ENCODE measurements around the gene C17orf75.

Gene C17orf75

DNA sequence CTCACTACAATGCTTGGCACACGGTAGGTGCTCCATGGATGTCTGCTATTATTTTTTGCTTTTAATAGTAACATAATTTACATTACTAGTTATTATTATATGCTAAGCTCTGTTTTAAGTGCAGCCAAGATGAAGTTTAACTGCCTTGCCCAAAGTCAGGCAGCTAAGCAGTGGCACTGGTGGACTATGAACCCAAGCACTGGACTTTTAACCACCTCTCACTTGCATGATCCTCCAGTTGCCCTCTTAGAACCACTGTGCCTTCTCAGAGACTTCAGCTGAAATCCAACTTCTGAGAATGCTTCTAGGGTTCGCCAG is 6.5 kb upstream of the C17orf75 start:
- no peak for DNase-seq (ENCODE audit: low read depth, low spot score)
- H3K4me3 ChIP-seq (ENCODE audit: low read depth, low read length): no peak overlapping the region
- POLR2A ChIA-PET: no interaction called here
- CTCF ChIA-PET: interaction anchor here (1.4 to 2.0 kb wide), 2 partner anchors 9 to 29 kb away, joined by 4 to 6 read pairs; no protein-coding TSS in a partner anchor
- TF ChIP-seq, protein P1, sequence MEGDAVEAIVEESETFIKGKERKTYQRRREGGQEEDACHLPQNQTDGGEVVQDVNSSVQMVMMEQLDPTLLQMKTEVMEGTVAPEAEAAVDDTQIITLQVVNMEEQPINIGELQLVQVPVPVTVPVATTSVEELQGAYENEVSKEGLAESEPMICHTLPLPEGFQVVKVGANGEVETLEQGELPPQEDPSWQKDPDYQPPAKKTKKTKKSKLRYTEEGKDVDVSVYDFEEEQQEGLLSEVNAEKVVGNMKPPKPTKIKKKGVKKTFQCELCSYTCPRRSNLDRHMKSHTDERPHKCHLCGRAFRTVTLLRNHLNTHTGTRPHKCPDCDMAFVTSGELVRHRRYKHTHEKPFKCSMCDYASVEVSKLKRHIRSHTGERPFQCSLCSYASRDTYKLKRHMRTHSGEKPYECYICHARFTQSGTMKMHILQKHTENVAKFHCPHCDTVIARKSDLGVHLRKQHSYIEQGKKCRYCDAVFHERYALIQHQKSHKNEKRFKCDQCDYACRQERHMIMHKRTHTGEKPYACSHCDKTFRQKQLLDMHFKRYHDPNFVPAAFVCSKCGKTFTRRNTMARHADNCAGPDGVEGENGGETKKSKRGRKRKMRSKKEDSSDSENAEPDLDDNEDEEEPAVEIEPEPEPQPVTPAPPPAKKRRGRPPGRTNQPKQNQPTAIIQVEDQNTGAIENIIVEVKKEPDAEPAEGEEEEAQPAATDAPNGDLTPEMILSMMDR (IDR thresholded peaks at IDR 0.05; ENCODE audit: insufficient read depth, low read length, missing control alignments): no peak

DNA sequence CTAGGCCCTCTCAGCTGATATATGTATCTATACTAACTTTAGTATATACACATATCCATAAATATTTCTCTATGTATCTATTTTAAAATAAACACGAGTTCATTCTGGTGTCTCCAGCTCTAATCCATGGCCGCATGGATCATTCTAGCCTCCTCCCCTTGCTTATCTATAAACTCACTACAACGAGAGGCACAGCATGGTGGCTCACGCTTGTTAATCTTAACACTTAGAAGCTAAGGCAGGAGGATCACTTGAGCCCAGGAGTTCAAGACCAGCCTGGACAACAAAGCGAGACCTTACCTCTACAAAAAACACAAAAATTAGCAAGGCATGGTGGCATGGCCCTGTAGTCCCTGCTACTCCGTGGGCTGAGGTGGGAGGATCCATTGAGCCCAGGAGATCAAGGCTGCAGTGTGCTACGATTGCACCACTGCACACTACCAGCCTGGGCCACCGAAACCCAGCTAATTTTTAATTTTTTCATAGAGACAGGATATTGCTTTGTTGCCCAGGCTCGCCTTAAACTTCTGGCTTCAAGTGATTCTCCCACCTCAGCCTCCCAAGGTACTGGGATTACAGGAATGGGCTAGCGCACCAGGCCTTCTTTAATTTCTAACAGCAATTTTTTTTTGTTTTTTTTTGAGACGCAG is 4.1 kb upstream of the C17orf75 start:
- no peak overlapping the region for H3K4me3 ChIP-seq (ENCODE audit: low read depth, low read length)
- DNase-seq (ENCODE audit: low read depth, low spot score): no peak
- TF ChIP-seq, protein P1 (IDR thresholded peaks at IDR 0.05; ENCODE audit: insufficient read depth, low read length, missing control alignments): no peak
- CTCF ChIA-PET: interaction anchor here (0.9 to 1.1 kb wide), 2 partner anchors 26 to 90 kb away, joined by 3 read pairs; no protein-coding TSS in a partner anchor
- POLR2A ChIA-PET: no interaction called here

DNA sequence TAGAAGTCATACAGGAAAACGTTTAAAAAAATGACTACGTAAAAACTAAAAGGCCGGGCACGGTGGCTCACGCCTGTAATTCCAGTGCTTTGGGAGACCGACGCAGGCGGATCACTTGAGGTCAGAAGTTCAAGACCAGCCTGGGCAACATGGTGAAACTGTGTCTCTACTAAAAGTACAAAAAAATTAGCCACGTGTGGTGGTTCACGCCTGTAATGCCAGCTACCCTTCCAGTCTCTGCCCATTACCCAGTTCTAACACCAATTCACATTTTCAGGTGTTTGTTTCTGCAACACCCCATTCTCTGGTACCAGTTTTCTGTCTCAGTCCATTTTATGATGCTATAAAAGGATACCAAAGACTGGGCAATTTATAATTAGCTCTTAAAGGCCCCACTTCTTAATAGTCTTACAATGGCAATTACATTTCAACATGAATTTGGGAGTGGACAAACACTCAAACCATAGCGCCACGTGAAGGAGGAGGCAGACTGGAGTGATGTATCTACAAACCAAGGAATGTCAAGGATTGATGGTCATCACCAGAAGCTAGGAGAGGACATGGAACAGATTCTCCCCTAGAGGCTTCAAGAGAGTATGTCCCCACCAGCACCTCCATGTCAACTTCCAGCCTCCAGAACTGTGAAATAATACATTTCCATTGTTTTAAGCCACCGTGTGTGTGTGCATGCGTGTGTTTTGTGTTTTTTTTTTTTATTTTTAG is 791 bp upstream of the C17orf75 start:
- H3K4me3 ChIP-seq (ENCODE audit: low read depth, low read length): peak overlapping the region; percentile 72; the same call in 1 of the 2 replicates
- no peak for DNase-seq (ENCODE audit: low read depth, low spot score)
- TF ChIP-seq, protein P1 (IDR thresholded peaks at IDR 0.05; ENCODE audit: insufficient read depth, low read length, missing control alignments): no peak
- CTCF ChIA-PET: interaction anchor here (1.0 kb wide), 1 partner anchor 89 kb away, joined by 3 read pairs; no protein-coding TSS in a partner anchor
- POLR2A ChIA-PET: no interaction called here

DNA sequence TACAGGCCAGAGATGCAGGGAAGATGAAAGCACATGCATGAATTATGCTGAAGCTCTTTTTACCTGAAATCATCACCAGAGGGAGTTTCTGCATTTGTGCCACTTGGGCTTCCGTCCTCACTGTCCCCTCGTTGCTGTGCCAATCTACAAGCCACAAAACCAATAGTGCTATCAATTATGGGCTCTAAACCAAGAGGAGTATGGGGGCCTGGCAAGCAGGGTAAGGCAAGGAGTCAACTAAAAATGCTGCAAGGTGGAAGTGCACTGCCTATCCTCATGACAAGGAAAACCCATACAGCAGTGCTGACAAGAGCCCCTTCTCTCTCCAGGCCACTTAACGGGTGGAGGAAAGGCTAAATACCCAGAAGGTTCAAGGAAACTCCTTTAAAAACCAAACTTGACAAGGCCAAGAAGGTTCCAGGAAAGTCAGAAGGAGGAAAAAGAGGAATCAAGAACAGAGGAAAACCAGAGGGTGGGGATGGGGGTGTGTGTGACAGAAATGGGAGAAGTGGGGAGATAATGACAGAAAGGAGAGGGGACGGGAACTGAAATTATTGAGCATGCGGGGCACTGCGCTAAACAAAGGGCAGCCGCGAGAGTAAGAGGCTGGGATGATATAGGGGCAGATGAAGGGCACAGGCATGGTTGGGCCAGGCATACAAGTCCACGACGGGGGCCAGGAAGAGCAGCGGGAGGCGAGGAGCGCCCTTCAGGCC is 674 bp downstream of the C17orf75 start:
- ChIA-PET POLR2A (interaction anchor here (0.7 kb wide), 1 partner anchor 9 kb away, joined by 8 read pairs; no protein-coding TSS in a partner anchor), CTCF (interaction anchor here (1.5 to 1.8 kb wide), 2 partner anchors 22 to 103 kb away, joined by 3 to 5 read pairs; partner anchors contain the start of gene PSMD11)
- TF ChIP-seq, protein P1 (IDR thresholded peaks at IDR 0.05; ENCODE audit: insufficient read depth, low read length, missing control alignments): no peak
- peak overlapping the region; percentile 72 for H3K4me3 ChIP-seq (ENCODE audit: low read depth, low read length)
- no peak for DNase-seq (ENCODE audit: low read depth, low spot score)

DNA sequence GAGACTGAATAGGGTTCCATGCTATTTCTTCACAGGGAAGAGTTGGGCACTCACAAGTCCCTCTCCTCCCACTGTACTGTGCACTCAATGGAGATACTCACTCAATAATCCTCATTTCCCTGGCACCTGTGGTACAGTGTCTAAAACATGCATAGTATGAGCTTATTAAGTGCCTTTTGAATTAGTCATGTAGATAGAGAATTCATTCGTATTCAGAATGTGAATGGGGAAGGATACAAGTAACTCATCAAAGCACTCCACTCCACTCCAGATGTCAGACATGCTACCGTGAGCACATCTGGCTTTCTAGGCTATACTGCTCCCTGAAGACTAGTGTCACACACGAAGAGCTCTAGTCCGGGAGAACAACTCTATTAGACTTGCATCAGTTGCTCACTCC is 6.3 kb downstream of the C17orf75 start:
- ChIA-PET POLR2A (interaction anchor here (0.7 kb wide), 2 partner anchors 11 to 15 kb away, joined by 3 read pairs; no protein-coding TSS in a partner anchor), CTCF (interaction anchor here (0.7 to 1.3 kb wide), 5 partner anchors 8 to 25 kb away, joined by 3 to 6 read pairs (median 3); no protein-coding TSS in a partner anchor)
- TF ChIP-seq, protein P1 (IDR thresholded peaks at IDR 0.05; ENCODE audit: insufficient read depth, low read length, missing control alignments): no peak
- H3K4me3 ChIP-seq (ENCODE audit: low read depth, low read length): no peak overlapping the region
- peak; percentile 76 for DNase-seq (ENCODE audit: low read depth, low spot score)

Measured in AG04449 (cell line).